ENCODE data around the gene CRELD2. TPM values are rescaled to one million over a fixed set of nuclear protein-coding genes. Genes with fewer than 3 reads are reported as not detected.

CRELD2 gene
- total and polyA plus RNA-seq, 2 experiments from 2014 or later: 35.7 to 47.7 TPM

- TF ChIP-seq ZNF462 (CRISPR knock-in tag; IDR thresholded peaks at IDR 0.05) (no peak), ZNF331 (CRISPR knock-in tag; IDR thresholded peaks at IDR 0.05; ENCODE audit: low read depth) (no peak), CREB1 (CRISPR knock-in tag; IDR thresholded peaks at IDR 0.05; ENCODE audit: low read depth) (no peak), REST (IDR thresholded peaks at IDR 0.05; ENCODE audit: unreplicated experiment) (no peak), ZNF114 (CRISPR knock-in tag; IDR thresholded peaks at IDR 0.05) (no peak)
These were observed 38.0 kb downstream of the CRELD2 start (continued) for GRCh38 chr22:49956418-49956770.

All from GM23338 (cell line).